PC-9 (cell line): Measurements from ENCODE around the gene MCTP2.

Source experiments
- EZH2 ChIP-seq: fragments of 200-600 bp; sonication (generic); IDR thresholded peaks from 2 replicates; pipeline ENCODE4 v1.8.0; 2017; ENCODE audit warnings: antibody characterized with exemption, low read depth
- TF ChIP-seq, protein P1 (sequence below): fragments of 200-600 bp; sonication (generic); conservative IDR thresholded peaks from 2 replicates; pipeline ENCODE4 v1.6.1; 2017; ENCODE audit warnings: mixed run types, antibody characterized with exemption, mild to moderate bottlenecking, moderate library complexity

DNA sequence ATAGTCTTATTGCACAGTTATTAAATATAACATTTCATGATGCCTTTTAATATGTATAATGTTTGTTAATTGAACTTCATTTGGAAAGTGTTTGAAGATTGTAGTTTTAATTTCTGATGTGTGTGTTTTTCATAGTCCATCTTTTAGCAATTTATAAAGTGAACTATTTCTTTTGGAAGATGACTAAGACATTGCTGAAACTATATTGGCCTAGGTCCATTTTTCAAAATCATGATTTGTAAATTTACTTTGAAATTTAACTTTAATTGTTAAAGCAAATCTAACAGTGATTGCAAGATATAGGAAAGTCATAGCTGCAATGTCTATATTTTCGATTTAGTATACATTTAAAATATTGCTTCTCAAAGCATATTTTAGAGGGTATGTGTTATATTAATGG is 30.8 kb downstream of the MCTP2 start:
- TF ChIP-seq, protein P1, sequence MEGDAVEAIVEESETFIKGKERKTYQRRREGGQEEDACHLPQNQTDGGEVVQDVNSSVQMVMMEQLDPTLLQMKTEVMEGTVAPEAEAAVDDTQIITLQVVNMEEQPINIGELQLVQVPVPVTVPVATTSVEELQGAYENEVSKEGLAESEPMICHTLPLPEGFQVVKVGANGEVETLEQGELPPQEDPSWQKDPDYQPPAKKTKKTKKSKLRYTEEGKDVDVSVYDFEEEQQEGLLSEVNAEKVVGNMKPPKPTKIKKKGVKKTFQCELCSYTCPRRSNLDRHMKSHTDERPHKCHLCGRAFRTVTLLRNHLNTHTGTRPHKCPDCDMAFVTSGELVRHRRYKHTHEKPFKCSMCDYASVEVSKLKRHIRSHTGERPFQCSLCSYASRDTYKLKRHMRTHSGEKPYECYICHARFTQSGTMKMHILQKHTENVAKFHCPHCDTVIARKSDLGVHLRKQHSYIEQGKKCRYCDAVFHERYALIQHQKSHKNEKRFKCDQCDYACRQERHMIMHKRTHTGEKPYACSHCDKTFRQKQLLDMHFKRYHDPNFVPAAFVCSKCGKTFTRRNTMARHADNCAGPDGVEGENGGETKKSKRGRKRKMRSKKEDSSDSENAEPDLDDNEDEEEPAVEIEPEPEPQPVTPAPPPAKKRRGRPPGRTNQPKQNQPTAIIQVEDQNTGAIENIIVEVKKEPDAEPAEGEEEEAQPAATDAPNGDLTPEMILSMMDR: no peak
- no peak for TF ChIP-seq EZH2
